Measurements from ENCODE around the gene MRGPRX2. TPM values are rescaled to one million over a fixed set of nuclear protein-coding genes. Genes with fewer than 3 reads are reported as not detected.

MRGPRX2 gene
- total and polyA plus RNA-seq, 2 donors (not counting 3 experiments of a cell fraction or from before 2014, with no cell fraction given) = not detected

DNA sequence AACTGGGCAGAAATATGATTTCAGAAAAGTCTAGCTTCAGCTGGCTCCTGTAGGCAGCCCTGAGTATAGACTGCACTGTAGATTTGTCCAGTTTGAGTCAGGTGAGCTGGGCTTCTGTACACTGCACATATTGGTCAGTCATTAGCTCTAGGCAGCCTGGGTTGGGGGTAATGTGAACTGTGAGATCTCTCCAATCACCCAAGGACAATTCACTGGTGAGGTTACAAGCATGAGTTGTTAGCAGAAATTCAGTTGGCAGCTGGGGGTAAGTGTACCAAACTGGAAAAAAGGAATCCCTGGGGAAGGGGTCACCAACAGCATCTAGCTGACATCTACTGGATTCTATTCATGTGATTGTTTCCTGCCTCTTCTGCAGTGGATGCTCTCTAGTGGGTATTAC is 39.7 kb downstream of the MRGPRX2 start:
- no TSS peak for BruUV-seq (replicated peaks)
- H3K4me3 ChIP-seq (replicated peaks in 1 of 3; ENCODE audit: insufficient read depth in 1 of 3, low read depth in 1 of 3, low read length in 3 of 3) = no peak overlapping the region
- H3K4me1 ChIP-seq (ENCODE audit: control insufficient read depth, extremely low read depth, insufficient read depth, low read length) = peaks cover 3% of the 10 kb centered on the region
- H4K20me1 ChIP-seq (replicated peaks; ENCODE audit: control insufficient read depth, extremely low read depth, insufficient read depth, low read length) = no peaks in the 10 kb centered on the region
- ChIA-PET CTCF (no interaction called here), POLR2A (no interaction called here)
- H3K9me1 ChIP-seq (replicated peaks; ENCODE audit: control insufficient read depth, extremely low read depth, insufficient read depth, low read length) = no peaks in the 10 kb centered on the region
- no peak overlapping the region for H3K27ac ChIP-seq (ENCODE audit: insufficient read depth, low read depth, low read length)
- H3K9me3 ChIP-seq (replicated peaks; ENCODE audit: control insufficient read depth, insufficient read depth, low read length) = no peaks in the 10 kb centered on the region
- FAIRE-seq (no peak), DNase-seq (ENCODE audit: low read depth, low spot score) (no peak)
- no peak overlapping the region for H2AFZ ChIP-seq (ENCODE audit: low read depth, low read length)
- H3K79me2 ChIP-seq (ENCODE audit: control insufficient read depth, insufficient read depth, low read length) = no peaks in the 10 kb centered on the region
- dilution Hi-C loops (cut with MboI; ENCODE audit: extremely low pct_ligation_motif_present, low sequenced_read_pairs) (no loop called here), intact Hi-C loops (cut with micrococcal nuclease) (no loop called here)
- TF ChIP-seq, protein P1, sequence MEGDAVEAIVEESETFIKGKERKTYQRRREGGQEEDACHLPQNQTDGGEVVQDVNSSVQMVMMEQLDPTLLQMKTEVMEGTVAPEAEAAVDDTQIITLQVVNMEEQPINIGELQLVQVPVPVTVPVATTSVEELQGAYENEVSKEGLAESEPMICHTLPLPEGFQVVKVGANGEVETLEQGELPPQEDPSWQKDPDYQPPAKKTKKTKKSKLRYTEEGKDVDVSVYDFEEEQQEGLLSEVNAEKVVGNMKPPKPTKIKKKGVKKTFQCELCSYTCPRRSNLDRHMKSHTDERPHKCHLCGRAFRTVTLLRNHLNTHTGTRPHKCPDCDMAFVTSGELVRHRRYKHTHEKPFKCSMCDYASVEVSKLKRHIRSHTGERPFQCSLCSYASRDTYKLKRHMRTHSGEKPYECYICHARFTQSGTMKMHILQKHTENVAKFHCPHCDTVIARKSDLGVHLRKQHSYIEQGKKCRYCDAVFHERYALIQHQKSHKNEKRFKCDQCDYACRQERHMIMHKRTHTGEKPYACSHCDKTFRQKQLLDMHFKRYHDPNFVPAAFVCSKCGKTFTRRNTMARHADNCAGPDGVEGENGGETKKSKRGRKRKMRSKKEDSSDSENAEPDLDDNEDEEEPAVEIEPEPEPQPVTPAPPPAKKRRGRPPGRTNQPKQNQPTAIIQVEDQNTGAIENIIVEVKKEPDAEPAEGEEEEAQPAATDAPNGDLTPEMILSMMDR (IDR thresholded peaks at IDR 0.05; ENCODE audit: extremely low read depth in 1 of 2, insufficient read depth in 1 of 2, low read depth in 1 of 2, low read length in 2 of 2) = no peak
- no peak for TF ChIP-seq GATA2 (IDR thresholded peaks at IDR 0.05; ENCODE audit: insufficient read depth, insufficient read length, low read depth, low read length)
- TF ChIP-seq, protein P2, sequence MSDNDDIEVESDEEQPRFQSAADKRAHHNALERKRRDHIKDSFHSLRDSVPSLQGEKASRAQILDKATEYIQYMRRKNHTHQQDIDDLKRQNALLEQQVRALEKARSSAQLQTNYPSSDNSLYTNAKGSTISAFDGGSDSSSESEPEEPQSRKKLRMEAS (IDR thresholded peaks at IDR 0.05; ENCODE audit: insufficient read depth, insufficient read length) = no peak
- no peak for TF ChIP-seq EZH2 (IDR thresholded peaks at IDR 0.05; ENCODE audit: borderline replicate concordance, low read depth, low read length, severe bottlenecking)
- TF ChIP-seq MYC (IDR thresholded peaks at IDR 0.05; ENCODE audit: low read depth, low read length) = no peak
- TF ChIP-seq POLR2AphosphoS5 (IDR thresholded peaks at IDR 0.05; ENCODE audit: insufficient read depth, low read depth, low read length) = no peak
- TF ChIP-seq FOS (IDR thresholded peaks at IDR 0.05; ENCODE audit: borderline replicate concordance, insufficient read depth, low read length) = no peak
- no peak for TF ChIP-seq POLR2A (IDR thresholded peaks at IDR 0.05; ENCODE audit: low read depth, low read length)
- TF ChIP-seq JUN (IDR thresholded peaks at IDR 0.05; ENCODE audit: borderline replicate concordance, insufficient read depth, insufficient read length, low read depth) = no peak
- peaks cover 10 to 13% of the 10 kb centered on the region in 2 experiments for H3K27me3 ChIP-seq (ENCODE audit: control insufficient read depth in 2 of 2, insufficient read depth in 2 of 2, low read length in 2 of 2)
- H3K9ac ChIP-seq (replicated peaks; ENCODE audit: extremely low read depth, insufficient read depth, low read length) = no peak overlapping the region
- H3K4me2 ChIP-seq (ENCODE audit: insufficient read depth, low read length) = no peak overlapping the region
- H3K36me3 ChIP-seq (ENCODE audit: control insufficient read depth in 2 of 2, extremely low read depth in 1 of 2, insufficient read depth in 2 of 2, low read length in 2 of 2) = no peaks in the 10 kb centered on the region

All from endothelial cell of umbilical vein (primary cell).